ENCODE measurements around the gene MSI2. TPM values are rescaled to one million over a fixed set of nuclear protein-coding genes. Genes with fewer than 3 reads are reported as not detected.

The MSI2 gene
- total RNA-seq, 1 donor from 2014 or later: 67.9 TPM

DNA sequence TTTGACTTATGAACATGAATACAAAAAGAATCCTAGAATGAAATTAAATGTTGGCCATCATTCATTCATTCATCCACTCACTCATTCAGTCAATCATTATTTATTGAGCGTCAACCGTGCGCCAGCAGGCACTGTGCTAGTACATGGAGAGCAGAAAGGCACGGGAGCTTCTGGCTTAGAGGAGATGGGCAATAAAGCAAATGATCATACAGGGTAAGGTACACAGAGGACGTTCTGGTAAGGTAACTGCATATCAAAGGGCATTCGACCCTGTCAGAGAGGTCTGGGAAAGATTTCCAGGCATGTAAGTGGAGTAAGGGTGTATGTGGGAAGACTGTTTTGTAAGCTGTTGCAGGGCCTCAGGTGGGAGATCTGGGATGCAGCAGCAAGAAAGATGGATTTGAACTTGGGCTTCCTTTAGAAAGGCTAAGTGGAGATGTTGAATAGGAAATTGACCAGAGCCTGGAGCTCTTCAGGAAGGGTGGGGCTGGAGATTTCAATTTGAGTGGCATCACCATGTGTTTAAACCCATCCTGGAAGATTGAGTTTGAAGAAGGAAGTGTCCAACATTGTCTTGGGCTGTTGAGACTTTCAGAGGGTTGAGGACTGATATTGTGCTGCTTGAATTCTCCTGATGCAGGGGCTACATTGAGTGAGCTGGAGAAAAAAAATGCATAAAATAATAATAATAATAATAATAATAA lies 2.8 kb upstream of the MSI2 start:
- peaks cover 4% of the 10 kb centered on the region for H3K4me1 ChIP-seq (ENCODE audit: insufficient read depth, low read length)
- H4K20me1 ChIP-seq (ENCODE audit: insufficient read depth, low read length): peaks cover 4% of the 10 kb centered on the region
- FAIRE-seq (no peak), DNase-seq (ENCODE audit: low read depth) (no peak)
- peaks cover 14% of the 10 kb centered on the region for H3K79me2 ChIP-seq (ENCODE audit: insufficient read depth, low read length)
- no peak overlapping the region for H3K27ac Mint-ChIP-seq (ENCODE audit: unreplicated experiment)
- no peaks in the 10 kb centered on the region for H3K36me3 Mint-ChIP-seq (ENCODE audit: low read depth, unreplicated experiment)
- peaks cover under 1% of the 10 kb centered on the region for H3K4me1 Mint-ChIP-seq (ENCODE audit: low read depth, unreplicated experiment)
- TF ChIP-seq CTCF (IDR thresholded peaks at IDR 0.05; ENCODE audit: insufficient read depth, low read depth, low read length) (no peak), EZH2 (IDR thresholded peaks at IDR 0.05; ENCODE audit: insufficient read depth, low read length) (no peak)
- H3K4me3 Mint-ChIP-seq (ENCODE audit: unreplicated experiment): no peak overlapping the region
- no peak overlapping the region for H3K9ac ChIP-seq (ENCODE audit: low read length)
- H3K36me3 ChIP-seq (ENCODE audit: insufficient read depth, low read length): no peaks in the 10 kb centered on the region
- no peak overlapping the region for H2AFZ ChIP-seq (ENCODE audit: low read depth, low read length)
- H3K27ac ChIP-seq (ENCODE audit: low read depth, low read length): no peak overlapping the region
- H3K27me3 ChIP-seq (ENCODE audit: insufficient read depth, low read length): no peaks in the 10 kb centered on the region
- no peaks in the 10 kb centered on the region for H3K9me3 ChIP-seq (ENCODE audit: insufficient read depth, low read depth, low read length)
- peaks cover 4% of the 10 kb centered on the region for H3K9me3 Mint-ChIP-seq (ENCODE audit: unreplicated experiment)
- H3K4me2 ChIP-seq (ENCODE audit: low read length): no peak overlapping the region
- H3K4me3 ChIP-seq (ENCODE audit: insufficient read depth, low read depth, low read length): no peak overlapping the region
- no peaks in the 10 kb centered on the region for H3K27me3 Mint-ChIP-seq (ENCODE audit: low read depth, unreplicated experiment)

- no peaks in the 10 kb centered on the region for H3K27me3 ChIP-seq (ENCODE audit: insufficient read depth, low read length)
- H3K36me3 Mint-ChIP-seq (ENCODE audit: low read depth, unreplicated experiment): no peaks in the 10 kb centered on the region
- peak overlapping the region; percentile 62 for H3K4me3 ChIP-seq (ENCODE audit: insufficient read depth, low read depth, low read length)
- H3K4me1 Mint-ChIP-seq (ENCODE audit: low read depth, unreplicated experiment): peaks cover 10% of the 10 kb centered on the region
- no peaks in the 10 kb centered on the region for H3K27me3 Mint-ChIP-seq (ENCODE audit: low read depth, unreplicated experiment)
- H3K36me3 ChIP-seq (ENCODE audit: insufficient read depth, low read length): no peaks in the 10 kb centered on the region
- peak overlapping the region; percentile 87 for H3K4me2 ChIP-seq (ENCODE audit: low read length)
- H2AFZ ChIP-seq (ENCODE audit: low read depth, low read length): peak overlapping the region; percentile 63
- DNase-seq (ENCODE audit: low read depth): peak; percentile 30
- peaks cover 18% of the 10 kb centered on the region for H4K20me1 ChIP-seq (ENCODE audit: insufficient read depth, low read length)
- peak overlapping the region; percentile 83 for H3K4me3 Mint-ChIP-seq (ENCODE audit: unreplicated experiment)
- peaks cover 8% of the 10 kb centered on the region for H3K4me1 ChIP-seq (ENCODE audit: insufficient read depth, low read length)
- H3K9ac ChIP-seq (ENCODE audit: low read length): peak overlapping the region; percentile 80
- H3K9me3 Mint-ChIP-seq (ENCODE audit: unreplicated experiment): peaks cover 4% of the 10 kb centered on the region
- peaks cover 29% of the 10 kb centered on the region for H3K79me2 ChIP-seq (ENCODE audit: insufficient read depth, low read length)
- H3K27ac Mint-ChIP-seq (ENCODE audit: unreplicated experiment): peak overlapping the region; percentile 84
- TF ChIP-seq CTCF (IDR thresholded peaks at IDR 0.05; ENCODE audit: insufficient read depth, low read depth, low read length) (no peak), EZH2 (IDR thresholded peaks at IDR 0.05; ENCODE audit: insufficient read depth, low read length) (no peak)
- no peak for FAIRE-seq
- no peaks in the 10 kb centered on the region for H3K9me3 ChIP-seq (ENCODE audit: insufficient read depth, low read depth, low read length)
- H3K27ac ChIP-seq (ENCODE audit: low read depth, low read length): no peak overlapping the region
Measured at GRCh38 chr17:57255182-57255775, 1.0 kb upstream of the MSI2 start.

GRCh38 chr17:57256708-57257112 lies 387 bp downstream of the MSI2 start:
- Histone ChIP-seq H2AFZ (ENCODE audit: low read depth, low read length) (no peak overlapping the region), H3K4me3 (ENCODE audit: insufficient read depth, low read depth, low read length) (peak overlapping the region; percentile 81), H3K4me2 (ENCODE audit: low read length) (peak overlapping the region; percentile 99), H3K9me3 (ENCODE audit: insufficient read depth, low read depth, low read length) (no peaks in the 10 kb centered on the region), H4K20me1 (ENCODE audit: insufficient read depth, low read length) (peaks cover 26% of the 10 kb centered on the region), H3K9ac (ENCODE audit: low read length) (peak overlapping the region; percentile 86), H3K4me1 (ENCODE audit: insufficient read depth, low read length) (peaks cover 8% of the 10 kb centered on the region), H3K36me3 (ENCODE audit: insufficient read depth, low read length) (no peaks in the 10 kb centered on the region), H3K27me3 (ENCODE audit: insufficient read depth, low read length) (no peaks in the 10 kb centered on the region), H3K27ac (ENCODE audit: low read depth, low read length) (peak overlapping the region; percentile 55), H3K79me2 (ENCODE audit: insufficient read depth, low read length) (peaks cover 29% of the 10 kb centered on the region)
- TF ChIP-seq EZH2 (IDR thresholded peaks at IDR 0.05; ENCODE audit: insufficient read depth, low read length) (no peak), CTCF (IDR thresholded peaks at IDR 0.05; ENCODE audit: insufficient read depth, low read depth, low read length) (no peak)
- no peak overlapping the region for H3K27ac Mint-ChIP-seq (ENCODE audit: unreplicated experiment)
- H3K4me1 Mint-ChIP-seq (ENCODE audit: low read depth, unreplicated experiment): peaks cover 17% of the 10 kb centered on the region
- FAIRE-seq: no peak
- no peaks in the 10 kb centered on the region for H3K9me3 Mint-ChIP-seq (ENCODE audit: unreplicated experiment)
- DNase-seq (ENCODE audit: low read depth): no peak
- no peaks in the 10 kb centered on the region for H3K27me3 Mint-ChIP-seq (ENCODE audit: low read depth, unreplicated experiment)
- H3K4me3 Mint-ChIP-seq (ENCODE audit: unreplicated experiment): peak overlapping the region; percentile 86
- H3K36me3 Mint-ChIP-seq (ENCODE audit: low read depth, unreplicated experiment): peaks cover 3% of the 10 kb centered on the region
